A549 (cell line): ENCODE results near the gene GPATCH2.

ENCODE experiments used
- BHLHE40 ChIP-seq: IDR thresholded peaks from 2 replicates; pipeline ENCODE4 v1.6.1; 2012; ENCODE audit warnings: low read depth, low read length, inconsistent platforms
- CHD2 ChIP-seq: fragments of 150-350 bp; IDR thresholded peaks from 2 replicates; pipeline ENCODE4 v1.6.1; 2014; ENCODE audit warnings: low read length; ENCODE audit not compliant: partially characterized antibody
- CHD4 ChIP-seq: fragments of 200-600 bp; sonication (generic); IDR thresholded peaks from 2 replicates; pipeline ENCODE4 v1.6.1; 2016; ENCODE audit warnings: antibody characterized with exemption, mild to moderate bottlenecking, borderline replicate concordance
- CTCF ChIP-seq: fragments of >200 bp; sonication (Bioruptor Twin); formaldehyde crosslinking; IDR thresholded peaks from 3 replicates; pipeline ENCODE4 v1.5.1; 2016
- HDAC2 ChIP-seq: fragments of 200-600 bp; sonication (generic); IDR thresholded peaks from 2 replicates; pipeline ENCODE4 v1.6.1; 2016
- HMGXB4 ChIP-seq: fragments of 250-450 bp; sonication (Bioruptor Pico); IDR thresholded peaks from 2 replicates; pipeline ENCODE4 v1.5.0; 2021; ENCODE audit warnings: mild to moderate bottlenecking, moderate library complexity, borderline replicate concordance
- MAFK ChIP-seq: fragments of 450-650 bp; IDR thresholded peaks from 2 replicates; pipeline ENCODE4 v1.6.1; 2014; ENCODE audit not compliant: partially characterized antibody
- NFE2L2 ChIP-seq: fragments of 150-350 bp; conservative IDR thresholded peaks from 2 replicates; pipeline ENCODE4 v1.6.1; 2014; ENCODE audit warnings: low read length
- PHF8 ChIP-seq: fragments of 200-600 bp; sonication (generic); IDR thresholded peaks from 2 replicates; pipeline ENCODE4 v1.6.1; 2016; ENCODE audit warnings: low read depth, mild to moderate bottlenecking, antibody characterized with exemption, moderate library complexity, borderline replicate concordance
- POLR2A ChIP-seq: IDR thresholded peaks from 2 replicates; pipeline ENCODE4 v1.6.1; 2012; ENCODE audit warnings: mild to moderate bottlenecking, low read length
- RAD21 ChIP-seq, 2 experiments: fragments of >200 bp in 1 of 2; sonication (Bioruptor Twin) in 1 of 2; formaldehyde crosslinking in 1 of 2; IDR thresholded peaks in 1 of 2; conservative IDR thresholded peaks in 1 of 2; 2 replicates in 1 of 2; 3 replicates in 1 of 2; pipeline ENCODE4 v1.6.1; 2012 to 2018; ENCODE audit warnings: inconsistent platforms in 1 of 2
- USF2 ChIP-seq: fragments of 450-650 bp; IDR thresholded peaks from 2 replicates; pipeline ENCODE4 v1.6.1; 2014; ENCODE audit warnings: antibody characterized with exemption

GRCh38 chr1:217585577-217585976 is 45.3 kb downstream of the GPATCH2 start:
- no peak for TF ChIP-seq USF2
- TF ChIP-seq RAD21 (conservative IDR thresholded peaks at IDR 0.05 in 1 of 2, IDR thresholded peaks at IDR 0.05 in 1 of 2): no peak
- TF ChIP-seq CTCF: no peak
- no peak for TF ChIP-seq CHD4
- no peak for TF ChIP-seq CHD2
- no peak for TF ChIP-seq POLR2A
- TF ChIP-seq PHF8: no peak
- TF ChIP-seq NFE2L2: no peak
- TF ChIP-seq HDAC2: no peak
- no peak for TF ChIP-seq HMGXB4
- TF ChIP-seq MAFK: no peak
- no peak for TF ChIP-seq BHLHE40
